Activated CD8-positive, alpha-beta memory T cell treated with anti-CD3 and anti-CD28 coated beads for 36 hours (primary cell): ENCODE measurements around the gene EHD4. TPM values are rescaled to one million over a fixed set of nuclear protein-coding genes. Genes with fewer than 3 reads are reported as not detected.

Experiments used
- CTCF ChIA-PET: fragments of 350-600 bp; sonication (Branson Sonifier 250); formaldehyde crosslinking; loops from one replicate; lab custom pipeline; 2021; ENCODE audit warnings: antibody characterized with exemption; lab: Charles Lee
- POLR2A ChIA-PET: fragments of 350-600 bp; sonication (Branson Sonifier 250); formaldehyde crosslinking; loops from one replicate; lab custom pipeline; 2021; ENCODE audit warnings: antibody characterized with exemption; lab: Charles Lee
- total RNA-seq, 2 experiments: library from RNA; stranded (reverse); gene quantifications; one replicate each; pipeline ENCODE4 v1.2.3, GENCODE V29; 2021

EHD4 gene
- total RNA-seq, 2 experiments from 2014 or later: 25.8 TPM

- ChIA-PET POLR2A (no interaction called here), CTCF (interaction anchor here (0.6 to 5.9 kb wide), 2 partner anchors 9 to 32 kb away, joined by 3 to 55 read pairs; no protein-coding TSS in a partner anchor)
Measured at GRCh38 chr15:41968701-41969100, 3.7 kb downstream of the EHD4 start.

- ChIA-PET CTCF (interaction anchor here (0.6 kb wide), 1 partner anchor 97 kb away, joined by 3 read pairs; no protein-coding TSS in a partner anchor), POLR2A (no interaction called here)
Measured at GRCh38 chr15:41967506-41968206, 4.7 kb downstream of the EHD4 start.

GRCh38 chr15:41966920-41967465 is 5.4 kb downstream of the EHD4 start:
- CTCF ChIA-PET: interaction anchor here (0.6 kb wide), 1 partner anchor 98 kb away, joined by 3 read pairs; no protein-coding TSS in a partner anchor
- POLR2A ChIA-PET: interaction anchor here (1.3 kb wide), 1 partner anchor 31 kb away, joined by 3 read pairs; no protein-coding TSS in a partner anchor

- ChIA-PET CTCF (no interaction called here), POLR2A (interaction anchor here (1.3 kb wide), 1 partner anchor 30 kb away, joined by 3 read pairs; no protein-coding TSS in a partner anchor)
Measured at GRCh38 chr15:41966414-41966812, 5.9 kb downstream of the EHD4 start.

GRCh38 chr15:41965441-41966413 is 6.6 kb downstream of the EHD4 start:
- CTCF ChIA-PET: no interaction called here
- POLR2A ChIA-PET: interaction anchor here (1.3 kb wide), 1 partner anchor 30 kb away, joined by 3 read pairs; no protein-coding TSS in a partner anchor

GRCh38 chr15:41961595-41962202 is 10.7 kb downstream of the EHD4 start:
- ChIA-PET POLR2A (no interaction called here), CTCF (interaction anchor here (0.7 kb wide), 1 partner anchor 287 kb away, joined by 4 read pairs; no protein-coding TSS in a partner anchor)

- ChIA-PET CTCF (no interaction called here), POLR2A (no interaction called here)
Measured at GRCh38 chr15:41961001-41961518, 11.3 kb downstream of the EHD4 start.

GRCh38 chr15:41958002-41958420 is 14.3 kb downstream of the EHD4 start:
- ChIA-PET CTCF (interaction anchor here (0.8 to 1.1 kb wide), 2 partner anchors 21 to 63 kb away, joined by 3 read pairs; no protein-coding TSS in a partner anchor), POLR2A (interaction anchor here (1.5 kb wide), 1 partner anchor 13 kb away, joined by 3 read pairs; no protein-coding TSS in a partner anchor)

GRCh38 chr15:41957021-41957897 is 15.1 kb downstream of the EHD4 start:
- CTCF ChIA-PET: interaction anchor here (0.8 to 1.1 kb wide), 2 partner anchors 20 to 62 kb away, joined by 3 read pairs; no protein-coding TSS in a partner anchor
- POLR2A ChIA-PET: interaction anchor here (1.5 kb wide), 1 partner anchor 14 kb away, joined by 3 read pairs; no protein-coding TSS in a partner anchor

GRCh38 chr15:41955807-41956525 is 16.4 kb downstream of the EHD4 start:
- ChIA-PET POLR2A (no interaction called here), CTCF (interaction anchor here (0.5 kb wide), 1 partner anchor 1879 kb away, joined by 8 read pairs; no protein-coding TSS in a partner anchor)

- ChIA-PET CTCF (no interaction called here), POLR2A (no interaction called here)
Measured at GRCh38 chr15:41955100-41955499, 17.3 kb downstream of the EHD4 start.

- ChIA-PET CTCF (interaction anchor here (1.0 kb wide), 1 partner anchor 17 kb away, joined by 3 read pairs; no protein-coding TSS in a partner anchor), POLR2A (no interaction called here)
Measured at GRCh38 chr15:41954036-41954435, 18.3 kb downstream of the EHD4 start.

GRCh38 chr15:41952013-41952563 is 20.3 kb downstream of the EHD4 start:
- ChIA-PET POLR2A (interaction anchor here (0.6 kb wide), 1 partner anchor 323 kb away, joined by 4 read pairs; no protein-coding TSS in a partner anchor), CTCF (no interaction called here)

- ChIA-PET POLR2A (no interaction called here), CTCF (no interaction called here)
Measured at GRCh38 chr15:41951571-41951970, 20.8 kb downstream of the EHD4 start.

- POLR2A ChIA-PET: no interaction called here
- CTCF ChIA-PET: no interaction called here
Measured at GRCh38 chr15:41950489-41950888, 21.9 kb downstream of the EHD4 start.

GRCh38 chr15:41950127-41950483 is 22.3 kb downstream of the EHD4 start:
- ChIA-PET POLR2A (no interaction called here), CTCF (no interaction called here)
